ENCODE data around the gene P2RX5. TPM values are rescaled to one million over a fixed set of nuclear protein-coding genes. Genes with fewer than 3 reads are reported as not detected.

Gene P2RX5
- total and polyA plus RNA-seq, 2 donors from 2014 or later, result 8.4 TPM; not detected in 1

GRCh38 chr17:3639981-3640596 lies 55.9 kb downstream of the P2RX5 start:
- Histone ChIP-seq H3K27ac (ENCODE audit: low read depth in 2 of 2, low read length in 2 of 2) (peak overlapping the region; percentile 23 to 55), H3K27me3 (ENCODE audit: control insufficient read depth, insufficient read depth, low read length) (no peaks in the 10 kb centered on the region), H3K4me1 (ENCODE audit: control insufficient read depth in 2 of 3, insufficient read depth in 2 of 3, low read depth in 1 of 3, low read length in 3 of 3) (peaks cover 0 to 18% (median 3%) of the 10 kb centered on the region in 3 donors), H3K36me3 (ENCODE audit: control insufficient read depth in 2 of 3, insufficient read depth in 3 of 3, low read length in 3 of 3) (peaks cover 0 to 4% (median 2%) of the 10 kb centered on the region in 3 donors), H3K9me3 (ENCODE audit: control insufficient read depth in 2 of 3, insufficient read depth in 1 of 3, low read length in 3 of 3) (no peaks in the 10 kb centered on the region), H3K9ac (ENCODE audit: low read length in 3 of 3) (peak overlapping the region in 1 of 3 donors; percentile 39), H3K4me3 (ENCODE audit: low read length in 3 of 3) (no peak overlapping the region)
- intact Hi-C loops (cut with DNase I), result no loop called here
- no peak for FAIRE-seq
- DNase-seq, result no peak
- TF ChIP-seq, protein P1, sequence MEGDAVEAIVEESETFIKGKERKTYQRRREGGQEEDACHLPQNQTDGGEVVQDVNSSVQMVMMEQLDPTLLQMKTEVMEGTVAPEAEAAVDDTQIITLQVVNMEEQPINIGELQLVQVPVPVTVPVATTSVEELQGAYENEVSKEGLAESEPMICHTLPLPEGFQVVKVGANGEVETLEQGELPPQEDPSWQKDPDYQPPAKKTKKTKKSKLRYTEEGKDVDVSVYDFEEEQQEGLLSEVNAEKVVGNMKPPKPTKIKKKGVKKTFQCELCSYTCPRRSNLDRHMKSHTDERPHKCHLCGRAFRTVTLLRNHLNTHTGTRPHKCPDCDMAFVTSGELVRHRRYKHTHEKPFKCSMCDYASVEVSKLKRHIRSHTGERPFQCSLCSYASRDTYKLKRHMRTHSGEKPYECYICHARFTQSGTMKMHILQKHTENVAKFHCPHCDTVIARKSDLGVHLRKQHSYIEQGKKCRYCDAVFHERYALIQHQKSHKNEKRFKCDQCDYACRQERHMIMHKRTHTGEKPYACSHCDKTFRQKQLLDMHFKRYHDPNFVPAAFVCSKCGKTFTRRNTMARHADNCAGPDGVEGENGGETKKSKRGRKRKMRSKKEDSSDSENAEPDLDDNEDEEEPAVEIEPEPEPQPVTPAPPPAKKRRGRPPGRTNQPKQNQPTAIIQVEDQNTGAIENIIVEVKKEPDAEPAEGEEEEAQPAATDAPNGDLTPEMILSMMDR (IDR thresholded peaks at IDR 0.05; ENCODE audit: borderline replicate concordance, extremely low read depth, insufficient read depth), result no peak

GRCh38 chr17:3636908-3637373 lies 59.0 kb downstream of the P2RX5 start:
- intact Hi-C loops (cut with DNase I), result no loop called here
- peak overlapping the region; percentile 98 to 99 for H3K27ac ChIP-seq (ENCODE audit: low read depth in 2 of 2, low read length in 2 of 2)
- TF ChIP-seq, protein P1 (IDR thresholded peaks at IDR 0.05; ENCODE audit: borderline replicate concordance, extremely low read depth, insufficient read depth), result no peak
- H3K9ac ChIP-seq (ENCODE audit: low read length in 3 of 3), result peak overlapping the region; percentile 39 to 85 (median 82)
- no peaks in the 10 kb centered on the region for H3K9me3 ChIP-seq (ENCODE audit: control insufficient read depth in 2 of 3, insufficient read depth in 1 of 3, low read length in 3 of 3)
- DNase-seq, result peak in 2 of 5 donors; percentile 21 to 36
- H3K4me1 ChIP-seq (ENCODE audit: control insufficient read depth in 2 of 3, insufficient read depth in 2 of 3, low read depth in 1 of 3, low read length in 3 of 3), result peaks cover 0 to 20% (median 3%) of the 10 kb centered on the region in 3 donors
- FAIRE-seq, result no peak
- H3K4me3 ChIP-seq (ENCODE audit: low read length in 3 of 3), result peak overlapping the region; percentile 66 to 87 (median 83)
- no peaks in the 10 kb centered on the region for H3K27me3 ChIP-seq (ENCODE audit: control insufficient read depth, insufficient read depth, low read length)
- peaks cover 2 to 4% (median 4%) of the 10 kb centered on the region in 3 donors for H3K36me3 ChIP-seq (ENCODE audit: control insufficient read depth in 2 of 3, insufficient read depth in 3 of 3, low read length in 3 of 3)

DNA sequence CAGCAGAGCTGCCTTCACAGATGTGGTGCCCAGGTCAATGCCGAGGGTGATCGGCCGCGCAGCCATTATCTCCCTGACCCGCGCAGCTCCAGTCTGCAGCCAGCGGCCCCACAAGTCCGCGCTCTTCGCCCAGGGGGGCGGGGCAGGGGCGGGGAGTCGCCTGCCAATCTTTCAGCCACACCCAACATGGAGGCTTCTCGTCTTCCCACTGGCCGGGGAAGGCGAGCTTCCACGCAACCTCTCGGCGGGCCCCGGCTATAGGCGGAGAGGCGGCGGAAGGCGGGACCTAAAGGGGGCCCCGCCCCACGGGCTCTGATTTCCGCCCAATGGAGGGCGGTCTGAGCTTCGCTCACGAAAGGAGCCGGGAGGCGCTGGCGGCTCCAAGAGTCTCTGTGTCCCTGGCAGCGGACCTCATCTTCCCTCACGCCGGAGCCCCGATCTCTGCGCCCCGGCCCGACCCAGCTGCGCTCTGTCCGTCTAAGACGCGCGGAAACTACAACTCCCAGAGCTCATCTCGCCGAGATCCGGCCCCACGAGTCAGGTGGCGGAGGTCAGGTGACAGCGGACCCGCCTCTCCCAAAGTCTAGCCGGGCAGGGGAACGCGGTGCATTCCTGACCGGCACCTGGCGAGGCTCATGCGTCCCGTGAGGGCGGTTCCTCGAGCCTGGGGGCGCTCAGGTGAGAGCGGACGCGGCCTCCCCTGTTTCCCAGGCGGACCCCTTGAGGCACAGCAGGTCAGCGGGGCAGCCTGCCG lies 59.6 kb downstream of the P2RX5 start, which contains the start of the genes CTNS and SHPK:
CTNS (plus strand) TSS at position 607 of the 754 bp plus-strand sequence. CDS start 3,447 bp downstream, outside the sequence.
SHPK (minus strand) TSS at position 97 of the 754 bp plus-strand sequence; CDS start at position 66, 31 bp downstream.
- no peaks in the 10 kb centered on the region for H3K27me3 ChIP-seq (ENCODE audit: control insufficient read depth, insufficient read depth, low read length)
- intact Hi-C loops (cut with DNase I), result no loop called here
- peaks cover 0 to 18% (median 3%) of the 10 kb centered on the region in 3 donors for H3K4me1 ChIP-seq (ENCODE audit: control insufficient read depth in 2 of 3, insufficient read depth in 2 of 3, low read depth in 1 of 3, low read length in 3 of 3)
- peak; percentile 98 to 99 (median 98) for DNase-seq
- no peak for FAIRE-seq
- peaks cover 2 to 4% (median 4%) of the 10 kb centered on the region in 3 donors for H3K36me3 ChIP-seq (ENCODE audit: control insufficient read depth in 2 of 3, insufficient read depth in 3 of 3, low read length in 3 of 3)
- H3K27ac ChIP-seq (ENCODE audit: low read depth in 2 of 2, low read length in 2 of 2), result peak within 1 kb of the TSS; percentile 98 to 99
- TF ChIP-seq, protein P1 (IDR thresholded peaks at IDR 0.05; ENCODE audit: borderline replicate concordance, extremely low read depth, insufficient read depth), result no peak
- no peaks in the 10 kb centered on the region for H3K9me3 ChIP-seq (ENCODE audit: control insufficient read depth in 2 of 3, insufficient read depth in 1 of 3, low read length in 3 of 3)
- peak within 1 kb of the TSS; percentile 53 to 85 (median 84) for H3K9ac ChIP-seq (ENCODE audit: low read length in 3 of 3)
- H3K4me3 ChIP-seq (ENCODE audit: low read length in 3 of 3), result peak within 1 kb of the TSS; percentile 66 to 87 (median 83)

Measured in kidney (tissue), 14 donors.